ENCODE measurements around the gene PRR3. TPM values are rescaled to one million over a fixed set of nuclear protein-coding genes. Genes with fewer than 3 reads are reported as not detected.
A peak's percentile ranks its signal among the peaks of the same experiment; 100 is the strongest.

PRR3 gene, protein sequence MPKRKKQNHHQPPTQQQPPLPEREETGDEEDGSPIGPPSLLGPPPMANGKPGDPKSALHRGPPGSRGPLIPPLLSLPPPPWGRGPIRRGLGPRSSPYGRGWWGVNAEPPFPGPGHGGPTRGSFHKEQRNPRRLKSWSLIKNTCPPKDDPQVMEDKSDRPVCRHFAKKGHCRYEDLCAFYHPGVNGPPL
- total RNA-seq, result 10 to 100 TPM in 2 of 4 donors, 1 to 10 TPM in 2; 3.5 to 21.6 (median 7.9) TPM

DNA sequence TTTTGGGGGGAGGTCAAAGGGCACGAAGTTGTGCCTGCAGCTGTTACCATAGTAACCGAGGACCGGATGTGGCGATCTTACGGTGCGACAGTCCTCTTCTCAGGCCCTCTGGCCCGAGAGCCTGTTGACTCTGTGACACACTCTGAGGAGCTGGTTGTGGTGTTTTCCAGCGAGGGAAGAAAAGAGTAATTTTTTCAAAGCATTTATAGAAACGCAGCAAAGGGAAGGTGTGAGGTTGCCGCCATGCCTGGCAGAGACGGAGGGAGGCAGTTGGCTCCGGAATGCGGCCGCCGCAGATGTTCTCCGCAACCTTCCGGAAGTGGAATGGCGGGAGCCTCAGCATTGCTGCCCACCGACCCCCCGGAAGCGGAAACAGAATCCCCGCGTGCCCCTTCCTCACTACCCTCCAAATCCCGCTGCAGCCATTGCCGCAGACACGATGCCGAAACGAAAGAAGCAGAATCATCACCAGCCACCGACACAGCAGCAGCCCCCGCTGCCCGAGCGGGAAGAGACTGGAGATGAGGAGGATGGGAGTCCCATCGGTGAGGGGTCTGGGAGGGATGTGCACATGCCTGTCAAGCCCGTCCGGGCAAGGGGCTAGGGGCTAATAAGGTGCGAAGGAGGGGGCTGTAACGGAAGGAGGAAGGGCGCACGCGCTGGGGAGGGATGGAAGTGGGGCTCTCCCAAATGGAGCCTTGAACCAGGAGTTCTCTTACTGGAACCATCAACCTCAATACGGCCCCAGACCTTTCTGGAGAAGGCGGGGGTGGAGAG is at the start of gene PRR3:
Gene PRR3, plus strand, starts transcription at position 390 of the 777 bp plus-strand sequence. Its CDS starts 50 bp downstream, at position 440.
- 0% methylated on average over 23 to 31 of the region's 42 CpGs for WGBS, 2 donors (ENCODE audit: low coverage in 1 of 2)
- Histone ChIP-seq H3K36me3 (peaks cover 0 to 40% of the 10 kb centered on the region in 2 donors), H3K9me3 (no peaks in the 10 kb centered on the region), H3K4me3 (peak within 1 kb of the TSS; percentile 67 to 96), H3K27ac (peak within 1 kb of the TSS; percentile 90 to 100 (median 98)), H3K4me1 (peaks cover 0 to 40% (median 18%) of the 10 kb centered on the region in 3 donors), H3K27me3 (no peaks in the 10 kb centered on the region)
- TF ChIP-seq POLR2A (IDR thresholded peaks at IDR 0.05), result peak; percentile 27 to 43
- no peak for TF ChIP-seq EP300 (IDR thresholded peaks at IDR 0.05)
- ATAC-seq, result peak; percentile 88

DNA sequence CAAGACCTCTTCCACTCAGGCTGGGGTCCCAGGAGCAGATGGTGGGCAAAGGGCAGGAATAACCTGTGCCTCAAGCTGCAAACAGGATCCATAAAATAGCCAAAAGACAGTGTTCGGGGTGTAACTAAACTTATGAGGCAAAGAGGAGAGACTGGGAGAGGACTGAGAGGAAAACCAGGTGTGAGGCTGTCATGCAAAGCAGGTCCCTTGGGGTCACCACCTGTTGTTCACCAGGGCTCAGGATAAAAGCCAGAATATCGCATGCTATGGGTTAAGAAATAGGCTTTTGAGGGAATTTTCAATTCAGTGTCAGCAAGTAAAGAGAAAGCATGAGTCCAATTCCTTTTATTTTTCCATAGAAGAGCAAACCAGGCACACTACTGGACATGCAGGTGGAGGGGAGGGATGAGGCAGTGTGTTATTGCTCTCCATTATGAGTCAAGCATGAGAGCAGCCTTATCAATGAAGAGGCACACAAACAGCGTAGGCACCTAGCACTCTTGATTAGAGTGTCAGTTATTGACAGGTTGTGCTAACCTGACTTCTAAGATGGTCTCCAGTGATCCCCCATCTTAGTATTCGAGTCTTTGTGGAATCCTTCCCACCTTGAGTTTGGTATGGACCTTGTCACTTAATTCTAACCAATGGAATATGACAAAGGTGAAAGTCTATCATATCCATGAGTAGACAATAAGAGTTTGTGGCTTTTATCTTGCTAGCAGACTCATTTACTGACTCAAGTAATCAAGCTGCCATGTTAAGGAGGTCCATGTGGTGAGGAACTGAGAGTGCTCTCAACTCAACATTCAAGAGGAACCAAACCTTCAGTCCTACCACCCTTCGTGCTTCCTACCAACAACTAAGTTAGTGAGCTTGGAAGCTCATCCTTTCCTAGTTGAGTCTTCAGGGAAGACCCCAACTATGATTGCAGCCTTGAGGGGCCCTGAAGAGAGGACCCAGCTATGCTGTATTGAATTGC is 49.0 kb upstream of the PRR3 start:
- H3K4me3 ChIP-seq, result no peak overlapping the region
- WGBS, 2 donors (ENCODE audit: low coverage in 1 of 2), result 69 to 89% methylated on average over 2 to 5 of the region's 5 CpGs
- peaks cover 18% of the 10 kb centered on the region for H3K27me3 ChIP-seq
- H3K9me3 ChIP-seq, result no peaks in the 10 kb centered on the region
- ATAC-seq, result no peak
- no peak overlapping the region for H3K27ac ChIP-seq
- H3K36me3 ChIP-seq, result no peaks in the 10 kb centered on the region
- TF ChIP-seq POLR2A (IDR thresholded peaks at IDR 0.05) (no peak), POLR2AphosphoS5 (IDR thresholded peaks at IDR 0.05) (no peak), EP300 (IDR thresholded peaks at IDR 0.05) (no peak)
- TF ChIP-seq, protein P1, sequence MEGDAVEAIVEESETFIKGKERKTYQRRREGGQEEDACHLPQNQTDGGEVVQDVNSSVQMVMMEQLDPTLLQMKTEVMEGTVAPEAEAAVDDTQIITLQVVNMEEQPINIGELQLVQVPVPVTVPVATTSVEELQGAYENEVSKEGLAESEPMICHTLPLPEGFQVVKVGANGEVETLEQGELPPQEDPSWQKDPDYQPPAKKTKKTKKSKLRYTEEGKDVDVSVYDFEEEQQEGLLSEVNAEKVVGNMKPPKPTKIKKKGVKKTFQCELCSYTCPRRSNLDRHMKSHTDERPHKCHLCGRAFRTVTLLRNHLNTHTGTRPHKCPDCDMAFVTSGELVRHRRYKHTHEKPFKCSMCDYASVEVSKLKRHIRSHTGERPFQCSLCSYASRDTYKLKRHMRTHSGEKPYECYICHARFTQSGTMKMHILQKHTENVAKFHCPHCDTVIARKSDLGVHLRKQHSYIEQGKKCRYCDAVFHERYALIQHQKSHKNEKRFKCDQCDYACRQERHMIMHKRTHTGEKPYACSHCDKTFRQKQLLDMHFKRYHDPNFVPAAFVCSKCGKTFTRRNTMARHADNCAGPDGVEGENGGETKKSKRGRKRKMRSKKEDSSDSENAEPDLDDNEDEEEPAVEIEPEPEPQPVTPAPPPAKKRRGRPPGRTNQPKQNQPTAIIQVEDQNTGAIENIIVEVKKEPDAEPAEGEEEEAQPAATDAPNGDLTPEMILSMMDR (IDR thresholded peaks at IDR 0.05), result no peak
- no peaks in the 10 kb centered on the region for H3K4me1 ChIP-seq

DNA sequence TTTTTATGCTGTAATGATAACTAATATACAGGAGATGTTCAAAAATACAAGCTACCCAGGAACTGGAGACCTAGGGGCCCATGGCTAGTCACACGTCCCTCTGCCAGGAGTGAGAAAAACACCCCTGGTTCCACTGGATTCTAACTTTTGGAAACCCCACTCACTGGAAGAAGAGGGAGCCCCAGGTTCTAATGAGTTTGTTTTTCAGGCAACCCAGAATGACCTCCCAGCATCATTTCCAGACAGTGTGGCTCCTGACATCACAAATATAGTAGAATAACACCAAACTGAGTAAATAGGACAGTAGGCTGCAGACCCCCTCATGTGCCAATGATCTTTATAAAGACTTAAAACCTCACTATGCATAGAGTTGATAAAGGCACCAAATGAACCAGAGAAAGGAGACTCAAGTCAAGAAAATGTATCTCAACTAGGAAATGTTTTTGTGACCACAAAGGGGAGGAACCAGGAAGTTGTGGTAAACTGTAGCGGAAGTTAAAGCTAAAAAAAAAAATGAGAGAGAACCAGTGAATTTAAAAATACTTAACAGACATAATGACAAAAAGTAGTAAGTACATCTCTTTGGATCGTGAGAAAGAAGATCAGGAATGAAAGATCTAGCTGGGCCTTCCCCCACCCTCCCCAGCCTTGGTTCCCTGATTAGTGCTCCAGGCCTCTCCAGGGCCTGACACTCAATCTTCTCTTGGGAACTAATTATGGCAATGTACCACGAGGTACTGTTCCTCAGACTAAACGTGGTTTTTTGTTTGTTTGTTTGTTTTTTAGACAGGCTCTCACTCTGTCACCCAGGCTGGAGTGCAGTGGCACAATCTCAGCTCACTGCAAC is 48.0 kb upstream of the PRR3 start:
- no peaks in the 10 kb centered on the region for H3K4me1 ChIP-seq
- no peak for ATAC-seq
- WGBS, 2 donors (ENCODE audit: low coverage in 1 of 2), result 30 to 48% methylated on average over 4 to 5 of the region's 5 CpGs
- TF ChIP-seq EP300 (IDR thresholded peaks at IDR 0.05), result no peak
- TF ChIP-seq, protein P1 (IDR thresholded peaks at IDR 0.05), result no peak
- no peak for TF ChIP-seq POLR2A (IDR thresholded peaks at IDR 0.05)
- no peak for TF ChIP-seq POLR2AphosphoS5 (IDR thresholded peaks at IDR 0.05)
- H3K36me3 ChIP-seq, result no peaks in the 10 kb centered on the region
- H3K9me3 ChIP-seq, result no peaks in the 10 kb centered on the region
- H3K27ac ChIP-seq, result peak overlapping the region in 1 of 4 donors; percentile 42
- H3K4me3 ChIP-seq, result no peak overlapping the region
- H3K27me3 ChIP-seq, result peaks cover 10% of the 10 kb centered on the region

DNA sequence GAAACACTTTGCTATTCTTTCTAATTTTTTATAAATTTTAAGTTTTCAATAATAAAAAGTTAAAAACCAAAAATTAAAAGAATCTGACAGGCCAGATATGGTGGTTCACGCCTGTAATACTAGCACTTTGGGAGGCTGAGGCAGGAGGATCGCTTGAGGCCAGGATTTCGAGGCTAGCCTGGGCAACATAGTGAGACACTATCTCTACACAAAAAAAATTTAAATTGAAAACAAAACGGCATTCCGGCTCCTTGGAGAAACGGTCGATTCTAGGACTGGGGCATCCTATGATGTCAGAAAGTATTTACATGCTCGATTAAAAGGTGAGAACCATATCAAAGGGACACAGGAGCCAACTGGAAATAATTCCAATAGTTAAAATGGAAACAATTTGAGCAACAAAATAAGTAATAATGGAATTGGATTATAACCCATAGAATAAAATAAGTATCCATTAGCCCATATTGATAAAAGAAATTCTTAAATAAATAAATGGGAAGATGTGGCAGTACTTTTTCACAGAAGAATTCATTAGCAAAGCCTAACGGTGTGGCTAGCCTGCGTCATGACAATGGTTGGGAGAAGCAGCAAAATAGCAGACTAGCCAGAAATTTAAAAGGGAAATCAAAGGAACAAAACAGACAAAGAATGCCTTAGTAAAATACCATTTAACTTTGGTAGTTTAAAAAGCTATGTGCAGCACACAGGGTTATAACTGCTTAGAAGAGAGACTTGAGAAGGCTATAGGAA is 46.5 kb upstream of the PRR3 start:
- no peak overlapping the region for H3K4me3 ChIP-seq
- TF ChIP-seq EP300 (IDR thresholded peaks at IDR 0.05) (no peak), POLR2A (IDR thresholded peaks at IDR 0.05) (no peak), POLR2AphosphoS5 (IDR thresholded peaks at IDR 0.05) (no peak)
- TF ChIP-seq, protein P1 (IDR thresholded peaks at IDR 0.05), result no peak
- 77 to 81% methylated on average over 9 to 10 of the region's 10 CpGs for WGBS, 2 donors (ENCODE audit: low coverage in 1 of 2)
- H3K27ac ChIP-seq, result no peak overlapping the region
- no peak for ATAC-seq
- H3K9me3 ChIP-seq, result no peaks in the 10 kb centered on the region
- H3K27me3 ChIP-seq, result no peaks in the 10 kb centered on the region
- no peaks in the 10 kb centered on the region for H3K4me1 ChIP-seq
- no peaks in the 10 kb centered on the region for H3K36me3 ChIP-seq

All from gastroesophageal sphincter (tissue), 4 donors.